HG02943 (cell line): ENCODE measurements around the gene SLC30A9.

Experiments
- ATAC-seq: cut with Tn5 transposase; IDR thresholded peaks from one replicate; pipeline ENCODE4 v1.9.1; 2021; ENCODE audit warnings: mild to moderate bottlenecking, low read depth, moderate library complexity; ENCODE audit not compliant: unreplicated experiment

The SLC30A9 gene

DNA sequence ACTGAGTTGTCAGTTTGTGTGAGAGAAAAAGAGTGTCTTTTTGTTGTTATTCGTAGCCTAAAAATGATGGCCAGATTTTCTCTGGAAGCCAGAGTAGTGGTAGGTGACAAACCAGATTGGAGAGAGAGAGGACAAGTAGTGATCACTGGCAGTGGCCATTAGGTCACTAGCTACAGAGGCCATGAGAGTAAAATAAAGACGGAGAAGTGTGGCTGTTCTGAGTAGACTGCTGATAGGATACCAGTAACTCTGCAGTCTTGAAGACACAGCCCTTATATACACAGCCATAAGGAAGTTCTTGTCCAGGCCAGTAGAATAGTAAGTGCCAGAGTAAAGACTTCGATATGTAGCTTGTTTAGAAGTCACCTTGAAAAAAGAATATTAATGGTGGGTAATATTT is 7.7 kb downstream of the SLC30A9 start:
- ATAC-seq = no peak

- ATAC-seq = no peak
These were observed 9.0 kb downstream of the SLC30A9 start for GRCh38 chr4:41999321-41999720.

DNA sequence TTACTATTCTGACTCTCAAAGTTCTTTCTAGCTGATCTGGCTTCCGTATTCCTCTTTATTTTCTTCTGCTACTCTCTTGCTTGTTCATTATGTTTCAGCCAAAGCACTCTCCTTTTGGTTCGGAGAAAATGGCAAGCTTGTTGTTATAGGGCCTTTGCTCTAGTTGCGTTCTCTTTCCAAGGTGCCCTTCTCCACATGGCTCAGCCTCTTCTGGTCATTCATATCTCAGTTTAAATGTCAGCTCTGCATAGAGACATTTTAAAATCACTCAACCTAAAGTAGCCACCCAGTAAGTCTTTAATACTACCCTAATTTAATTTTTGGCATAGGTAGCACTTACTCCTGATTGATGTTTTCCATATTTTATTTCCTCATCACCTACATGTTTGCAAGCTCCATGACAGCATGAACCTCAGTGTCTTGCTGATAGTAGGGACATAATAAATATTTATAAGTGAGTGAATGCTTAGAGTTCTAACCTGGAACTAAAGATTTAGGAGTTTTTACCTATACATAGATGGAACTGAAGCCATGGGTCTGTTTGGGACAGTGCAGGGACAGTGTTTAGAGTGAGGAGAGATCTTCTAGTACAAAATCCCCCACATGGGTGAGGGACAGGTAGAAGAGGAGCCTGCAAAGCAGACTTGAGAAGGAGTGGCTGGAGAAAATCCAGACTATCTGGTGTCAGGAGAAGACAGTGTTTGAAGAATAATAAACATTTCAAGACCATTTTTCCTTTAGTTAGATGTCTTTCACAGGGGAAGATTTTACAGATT is 17.9 kb downstream of the SLC30A9 start:
- ATAC-seq = no peak

- no peak for ATAC-seq
These were observed 25.1 kb downstream of the SLC30A9 start for GRCh38 chr4:42015438-42015837.

DNA sequence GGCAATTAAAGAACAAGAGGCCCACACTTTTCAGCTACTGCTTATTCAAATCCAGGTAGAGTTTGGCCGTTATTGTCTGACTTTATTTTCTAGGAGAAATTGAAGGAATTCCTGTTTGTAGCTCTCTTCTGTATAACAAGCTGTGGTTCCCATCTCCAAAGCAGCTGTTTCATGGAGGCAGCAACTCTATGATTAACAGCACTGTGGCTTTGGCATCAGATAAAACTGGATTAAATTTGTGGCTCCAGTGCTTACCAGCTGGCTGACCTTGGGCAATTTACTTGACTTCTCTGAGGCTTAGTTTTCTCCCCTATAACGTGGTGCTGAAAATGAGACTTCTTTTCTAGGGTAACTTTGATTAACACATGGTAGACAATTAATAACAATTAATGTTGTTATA is 28.1 kb downstream of the SLC30A9 start:
- no peak for ATAC-seq

- no peak for ATAC-seq
These were observed 58.1 kb downstream of the SLC30A9 start for GRCh38 chr4:42048394-42048793.

GRCh38 chr4:42050516-42051249 is 60.4 kb downstream of the SLC30A9 start:
- no peak for ATAC-seq

GRCh38 chr4:42066402-42066801 is 76.1 kb downstream of the SLC30A9 start:
- ATAC-seq = no peak

GRCh38 chr4:42067264-42067663 is 76.9 kb downstream of the SLC30A9 start:
- ATAC-seq = no peak

DNA sequence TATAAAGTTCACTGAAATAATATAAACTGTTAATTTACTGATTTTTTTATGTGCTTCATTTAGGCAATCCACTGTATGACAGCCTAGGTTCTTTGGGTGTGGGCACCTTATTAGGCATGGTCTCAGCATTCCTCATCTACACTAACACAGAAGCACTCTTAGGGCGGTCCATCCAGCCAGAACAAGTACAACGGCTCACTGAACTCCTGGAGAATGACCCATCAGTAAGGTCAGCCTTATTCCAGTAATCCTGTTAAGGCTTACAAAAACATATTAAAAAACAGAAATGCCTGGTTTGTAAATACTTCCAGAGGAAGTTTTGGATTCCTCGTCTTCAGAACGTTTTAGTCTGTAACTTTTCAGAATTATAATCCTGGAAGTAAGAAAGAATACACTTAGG is 80.1 kb downstream of the SLC30A9 start:
- no peak for ATAC-seq

- ATAC-seq = no peak
These were observed 84.0 kb downstream of the SLC30A9 start for GRCh38 chr4:42074294-42074693.

DNA sequence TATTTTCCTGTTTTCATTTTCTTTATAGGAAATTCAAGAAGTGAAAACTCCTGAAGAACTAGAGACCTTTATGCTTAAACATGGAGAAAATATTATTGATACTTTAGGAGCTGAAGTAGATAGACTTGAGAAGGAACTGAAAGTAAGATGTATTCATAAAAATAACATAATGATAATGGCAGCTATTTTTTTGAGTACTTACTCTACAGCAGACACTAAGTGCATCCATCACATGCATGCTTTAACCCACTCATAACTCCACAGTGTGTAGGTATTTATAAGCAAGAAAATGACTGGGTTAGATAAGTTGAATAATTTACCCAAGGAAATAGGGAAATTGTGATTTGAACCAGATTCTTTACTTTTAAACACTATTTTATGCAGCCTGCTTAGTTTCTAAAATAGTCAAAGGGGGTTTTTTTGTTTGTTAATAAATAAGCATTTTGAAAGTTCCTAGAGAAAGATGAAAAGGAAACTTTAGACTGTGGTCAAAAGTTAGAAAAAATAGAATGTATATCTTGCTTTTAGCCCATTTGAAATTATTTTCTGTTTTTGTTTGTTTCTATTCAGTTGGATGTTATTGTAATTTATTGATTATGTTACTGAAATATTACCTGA is 88.0 kb downstream of the SLC30A9 start:
- peak; percentile 72 for ATAC-seq

DNA sequence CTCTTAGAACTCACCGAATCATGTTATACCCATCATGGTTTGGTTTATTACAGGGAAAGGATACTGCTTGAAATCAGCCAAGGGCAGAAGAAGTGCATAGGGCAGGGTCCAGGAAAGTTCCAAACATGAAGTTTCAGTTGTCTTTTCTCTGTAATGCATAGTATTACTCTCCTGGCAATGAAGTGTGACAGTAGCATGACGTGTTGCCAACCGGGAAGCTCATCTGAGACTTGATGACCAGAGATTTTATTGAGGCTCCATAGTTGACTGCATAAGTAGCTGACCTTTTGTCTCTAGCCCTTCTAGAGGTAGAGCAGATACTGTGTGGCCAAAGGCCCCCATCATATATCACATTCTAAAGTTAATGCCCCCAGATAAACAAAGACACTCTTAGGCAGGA is 90.0 kb downstream of the SLC30A9 start:
- peak; percentile 53 for ATAC-seq

DNA sequence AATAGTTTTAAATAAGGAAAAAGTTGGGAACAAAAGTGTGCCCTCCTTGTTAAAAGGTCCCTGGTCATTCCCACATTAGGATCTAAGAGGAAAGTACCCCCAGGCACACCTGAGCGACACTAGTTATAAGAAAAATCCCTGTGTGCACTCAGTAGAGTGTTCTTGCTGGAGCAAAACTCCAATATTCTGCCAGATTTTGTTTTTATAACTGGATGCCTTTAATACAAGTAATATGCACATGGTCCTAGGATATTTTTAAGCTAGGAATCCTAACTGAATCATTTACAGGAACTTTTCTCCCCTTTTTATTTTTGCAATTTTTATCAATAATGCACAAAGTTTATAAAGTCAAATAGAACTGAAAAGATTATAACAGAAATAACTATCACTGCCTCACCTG is 93.5 kb downstream of the SLC30A9 start:
- ATAC-seq = no peak

- ATAC-seq = no peak
These were observed 98.1 kb downstream of the SLC30A9 start for GRCh38 chr4:42088386-42088785.

GRCh38 chr4:42101446-42101975 is 111.2 kb downstream of the SLC30A9 start:
- no peak for ATAC-seq

DNA sequence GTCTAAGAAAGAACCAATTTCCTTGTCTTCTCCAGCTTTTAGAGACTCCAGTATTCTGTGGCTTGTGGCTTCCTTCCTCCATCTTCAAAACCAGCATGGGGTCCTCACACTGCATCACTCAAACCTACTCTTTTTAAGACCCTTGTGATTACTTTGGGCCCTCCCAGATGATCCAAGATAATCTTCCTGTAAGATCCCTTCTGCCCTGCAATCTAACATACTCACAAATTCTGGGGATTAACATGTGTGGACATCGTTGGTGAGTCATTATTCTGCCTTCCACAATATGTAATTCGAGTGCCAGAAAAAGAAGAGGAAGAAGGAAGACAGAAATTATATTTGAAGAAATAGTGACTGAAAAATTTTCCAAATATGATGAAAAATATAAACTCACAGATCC is 114.2 kb downstream of the SLC30A9 start:
- ATAC-seq = no peak

DNA sequence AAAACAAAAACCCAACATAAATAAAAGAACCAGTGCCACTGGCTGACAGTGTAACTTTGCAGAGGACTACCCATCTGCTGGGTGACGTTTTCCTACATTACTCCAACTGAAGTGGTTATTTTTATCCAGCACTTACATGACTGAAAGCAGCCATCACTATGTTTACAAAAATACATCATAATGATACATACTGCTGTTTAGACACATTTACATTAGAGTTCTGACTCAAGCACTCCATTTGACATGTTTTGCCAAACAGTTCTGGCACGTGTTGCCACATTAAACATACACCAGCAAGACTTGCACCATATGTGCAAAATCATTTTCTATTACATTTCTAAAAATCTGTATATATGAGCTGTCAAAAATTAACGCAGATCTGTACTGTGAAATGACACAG is 122.5 kb downstream of the SLC30A9 start:
- ATAC-seq = no peak

DNA sequence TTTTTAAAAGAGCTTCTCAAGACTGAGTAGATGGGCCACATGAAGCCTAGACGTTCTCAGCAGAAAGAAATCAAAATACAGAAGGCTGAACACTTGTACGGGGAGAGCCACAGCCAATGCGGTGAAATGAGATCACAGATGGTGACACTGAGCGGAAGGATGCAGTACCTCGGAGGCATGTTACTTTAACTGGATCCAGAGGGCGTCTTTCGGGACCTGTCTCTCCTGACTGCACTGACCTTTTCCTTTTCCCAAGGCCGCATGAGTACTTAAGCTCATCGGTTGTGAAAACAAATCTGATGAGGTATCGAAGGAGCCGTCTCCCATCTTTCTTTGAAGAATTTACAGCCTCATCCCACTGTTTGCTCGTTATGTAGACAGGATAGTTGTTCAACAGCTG is 129.6 kb downstream of the SLC30A9 start:
- ATAC-seq = no peak

DNA sequence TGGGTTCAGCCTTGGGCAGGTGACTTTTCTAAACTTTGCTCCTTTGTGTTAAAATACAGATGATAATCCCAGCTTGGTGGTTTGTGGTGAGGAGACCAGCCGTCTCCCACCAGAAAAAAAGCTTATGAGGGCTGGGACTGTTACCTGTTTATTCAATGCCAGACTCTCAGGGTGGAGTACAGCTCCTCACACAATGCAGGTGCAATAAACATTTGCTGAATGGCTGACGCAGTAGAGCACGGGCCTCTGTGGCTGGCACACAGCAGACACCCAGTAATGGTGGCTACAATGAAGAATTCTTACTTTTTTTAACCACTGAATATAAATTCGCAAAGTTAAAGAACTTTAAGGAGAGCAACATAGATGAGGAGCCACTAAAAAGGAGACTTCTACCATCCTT is 131.9 kb downstream of the SLC30A9 start:
- no peak for ATAC-seq

GRCh38 chr4:42123071-42123644 is 132.8 kb downstream of the SLC30A9 start:
- no peak for ATAC-seq
